K562 (cell line): ENCODE results near the gene CHN2. TPM values are rescaled to one million over a fixed set of nuclear protein-coding genes. Genes with fewer than 3 reads are reported as not detected.
A peak's percentile ranks its signal among the peaks of the same experiment; 100 is the strongest.

Experiments
- ATAC-seq: fragments of 200-7000 bp; cut with Tn5 transposase; 3 replicates; pipeline ENCODE4 v1.9.1; 2020; ENCODE audit warnings: moderate library complexity
- BruUV-seq: library from RNA; stranded (reverse); fragments of 400-500 nt; replicated peaks from 2 replicates; lab custom pipeline; 2021; lab: Mats Ljungman, UMichigan
- CTCF ChIA-PET: fragments of 300-600 bp; formaldehyde crosslinking; extraction: SDS; loops from one replicate; lab custom pipeline; 2021; ENCODE audit warnings: low intra/inter-chr PET ratio; lab: Yijun Ruan, JAX
- POLR2A ChIA-PET: fragments of 300-600, 350-650 bp; sonication (Branson Sonifier 250); formaldehyde crosslinking; extraction: SDS; loops from one replicate; lab custom pipeline; 2021; ENCODE audit warnings: antibody characterized with exemption, inconsistent platforms; lab: Yijun Ruan, JAX
- DNase-seq, 4 experiments: peaks; one replicate each; pipeline versions ENCODE4 v3.0.0 to v3.0.0-alpha.2; 2011 to 2018; ENCODE audit warnings: low spot score in 3 of 4, mixed read lengths in 3 of 4; ENCODE audit errors: extremely low read depth in 1 of 4
- FAIRE-seq: peaks from 2 replicates; lab custom pipeline; 2011; peaks lifted over from hg19 to GRCh38; lab: Jason Lieb, UNC
- H2AFZ ChIP-seq: 2 replicates; pipeline ENCODE4 v1.6.0; 2011; ENCODE audit warnings: low read depth, low read length, control low read depth, inconsistent platforms
- H3K27ac ChIP-seq: fragments of 200-600 bp; 3 replicates; pipeline ENCODE4 v1.8.0; 2011; ENCODE audit warnings: low read depth, mild to moderate bottlenecking, control low read depth, inconsistent platforms, low read length, moderate library complexity, mixed read lengths; ENCODE audit errors: extremely low read depth
- H3K27me3 ChIP-seq, 2 experiments: fragments of 300-600 bp in 1 of 2; 2 replicates in 1 of 2; 3 replicates in 1 of 2; pipeline versions ENCODE4 v1.6.0 to v1.8.0; 2011; ENCODE audit warnings: inconsistent platforms in 2 of 2, low read length in 2 of 2, mild to moderate bottlenecking in 1 of 2, mixed read lengths in 1 of 2, moderate library complexity in 1 of 2; ENCODE audit not compliant: control insufficient read depth in 2 of 2, insufficient read depth in 2 of 2
- H3K36me3 ChIP-seq: fragments of 300-600 bp; 3 replicates; pipeline ENCODE4 v1.8.0; 2011; ENCODE audit warnings: mild to moderate bottlenecking, low read length, inconsistent platforms; ENCODE audit not compliant: control insufficient read depth, insufficient read depth
- H3K4me1 ChIP-seq, 2 experiments: fragments of 200-600 bp in 1 of 2; replicated peaks in 1 of 2; 2 replicates in 1 of 2; 3 replicates in 1 of 2; pipeline versions ENCODE4 v1.5.1 to v1.8.0; 2011; ENCODE audit warnings: inconsistent platforms in 2 of 2, low read length in 2 of 2, mild to moderate bottlenecking in 1 of 2, mixed read lengths in 1 of 2, moderate library complexity in 1 of 2; ENCODE audit not compliant: control insufficient read depth in 2 of 2, insufficient read depth in 2 of 2
- H3K4me2 ChIP-seq: 2 replicates; pipeline ENCODE4 v1.6.1; 2011; ENCODE audit warnings: low read length, control low read depth, inconsistent platforms, mixed read lengths; ENCODE audit not compliant: insufficient read depth
- H3K4me3 ChIP-seq: fragments of 200-600 bp; sonication (generic), shearing (Covaris generic); 2 replicates; pipeline ENCODE4 v1.5.1; 2016; ENCODE audit warnings: control low read depth, inconsistent platforms
- H3K79me2 ChIP-seq: fragments of 200-600 bp; 3 replicates; pipeline ENCODE4 v1.8.0; 2011; ENCODE audit warnings: low read length, inconsistent platforms; ENCODE audit not compliant: control insufficient read depth, insufficient read depth
- H3K9ac ChIP-seq, 2 experiments: 2 replicates each; pipeline versions ENCODE4 v1.6.0 to v1.6.1; 2011; ENCODE audit warnings: low read depth in 2 of 2, low read length in 2 of 2, control low read depth in 1 of 2, inconsistent platforms in 1 of 2, mild to moderate bottlenecking in 1 of 2, mixed read lengths in 1 of 2; ENCODE audit not compliant: insufficient read depth in 1 of 2
- H3K9me1 ChIP-seq: one replicate; pipeline ENCODE4 v1.6.0; 2011; ENCODE audit warnings: inconsistent platforms, mild to moderate bottlenecking, low read length, moderate library complexity; ENCODE audit not compliant: control insufficient read depth, insufficient read depth
- H3K9me3 ChIP-seq: replicated peaks from 2 replicates; pipeline ENCODE4 v1.5.1; 2011; ENCODE audit warnings: low read depth, low read length, inconsistent platforms; ENCODE audit not compliant: control insufficient read depth, insufficient read depth
- H4K20me1 ChIP-seq: replicated peaks from 2 replicates; pipeline ENCODE4 v1.6.1; 2011; ENCODE audit warnings: low read length, inconsistent platforms, mixed read lengths; ENCODE audit not compliant: control insufficient read depth, insufficient read depth
- ESRRA ChIP-seq: fragments of 450-650 bp; IDR thresholded peaks from 2 replicates; pipeline ENCODE4 v1.6.1; 2014; ENCODE audit warnings: low read depth, mild to moderate bottlenecking, moderate library complexity, borderline replicate concordance
- EZH2 ChIP-seq: IDR thresholded peaks from 2 replicates; pipeline ENCODE4 v1.6.1; 2012; ENCODE audit warnings: low read depth, mild to moderate bottlenecking, inconsistent platforms, low read length, borderline replicate concordance
- SPI1 ChIP-seq: IDR thresholded peaks from 2 replicates; pipeline ENCODE4 v1.6.1; 2011; ENCODE audit warnings: low read depth, low read length, control low read depth, borderline replicate concordance
- TCF3 ChIP-seq: sonication (generic); formaldehyde crosslinking; IDR thresholded peaks from 2 replicates; pipeline ENCODE4 v1.4.0; 2020; ENCODE audit warnings: mild to moderate bottlenecking, missing genetic modification reagents
- ZNF121 ChIP-seq: sonication (generic); formaldehyde crosslinking; conservative IDR thresholded peaks from 2 replicates; pipeline ENCODE4 v1.8.0; 2022; ENCODE audit warnings: missing genetic modification reagents
- ZNF766 ChIP-seq: fragments of 200-800 bp; sonication (Bioruptor generic); conservative IDR thresholded peaks from 2 replicates; pipeline ENCODE4 v1.6.1; 2016; ENCODE audit warnings: missing genetic modification characterization, missing compliant biosample characterization
- WGBS: fragments of 100-300 bp; shearing (Covaris generic); methylation state at CpG from one replicate; pipeline ENCODE4 v1.1.6; 2016; ENCODE audit warnings: low coverage, mixed read lengths; ENCODE audit not compliant: insufficient coverage; ENCODE audit errors: missing lambda C conversion rate; 5-methylcytosine and 5-hydroxymethylcytosine counted together
- in situ Hi-C: fragments of 300-500 bp; cut with MboI; formaldehyde crosslinking; loops from 4 replicates; pipeline ENCODE4 v1.15.0; 2018; ENCODE audit warnings: inconsistent platforms, mixed read lengths
- intact Hi-C: fragments of 100-400 bp; cut with micrococcal nuclease; formaldehyde crosslinking; loops from 2 replicates; pipeline ENCODE4 v1.14.2; 2022
- polyA plus RNA-seq, 8 experiments: library from polyadenylated mRNA; depleted of rRNA in 4 of 8; stranded (reverse) in 5 of 8; unstranded in 3 of 8; fragments of >200 nt; fragmentation: Nextera tagmentation in 2 of 8; fragmentation: Illumina TruSeq in 1 of 8; extraction: Ambion mirVana in 2 of 8; extraction: Trizol in 1 of 8; gene quantifications; 2 replicates each; pipeline versions ENCODE4 v1.2.1 to v1.2.3, GENCODE V29; 2011 to 2014; ENCODE audit warnings: inconsistent platforms in 1 of 8, missing spikeins in 1 of 8
- total RNA-seq, 7 experiments: library from RNA; depleted of rRNA in 6 of 7; stranded (reverse); fragments of >200 nt in 6 of 7; fragmentation: Illumina TruSeq in 2 of 7; extraction: Trizol in 2 of 7; gene quantifications; 2 replicates each; pipeline versions ENCODE4 v1.2.1 to v1.2.3, GENCODE V29; 2011 to 2021; ENCODE audit warnings: low replicate concordance in 1 of 7
- TF ChIP-seq, protein P1 (sequence below): sonication (generic); formaldehyde crosslinking; IDR thresholded peaks from 2 replicates; pipeline ENCODE4 v1.9.0; 2022; ENCODE audit warnings: mild to moderate bottlenecking, missing genetic modification reagents
- TF ChIP-seq, protein P2 (sequence below): fragments of 250-450 bp; sonication (Bioruptor Pico); IDR thresholded peaks from 2 replicates; pipeline ENCODE4 v1.5.0; 2021; ENCODE audit warnings: mild to moderate bottlenecking, borderline replicate concordance
- TF ChIP-seq, protein P3 (sequence below), 2 experiments: fragments of 250-450 bp in 1 of 2; fragments of 450-650 bp in 1 of 2; sonication (Bioruptor Pico) in 1 of 2; IDR thresholded peaks; 2 replicates each; pipeline versions ENCODE4 v1.6.1 to v1.8.0; 2016 to 2021; ENCODE audit warnings: mild to moderate bottlenecking in 2 of 2, moderate library complexity in 2 of 2, missing compliant biosample characterization in 1 of 2, missing genetic modification characterization in 1 of 2

CHN2 gene
- total and polyA plus RNA-seq, 9 of the 15 experiments (the other 6 are each of a cell fraction or from before 2014, with no cell fraction given) = 0.12 to 2.1 (median 0.31) TPM; not detected in 1

DNA sequence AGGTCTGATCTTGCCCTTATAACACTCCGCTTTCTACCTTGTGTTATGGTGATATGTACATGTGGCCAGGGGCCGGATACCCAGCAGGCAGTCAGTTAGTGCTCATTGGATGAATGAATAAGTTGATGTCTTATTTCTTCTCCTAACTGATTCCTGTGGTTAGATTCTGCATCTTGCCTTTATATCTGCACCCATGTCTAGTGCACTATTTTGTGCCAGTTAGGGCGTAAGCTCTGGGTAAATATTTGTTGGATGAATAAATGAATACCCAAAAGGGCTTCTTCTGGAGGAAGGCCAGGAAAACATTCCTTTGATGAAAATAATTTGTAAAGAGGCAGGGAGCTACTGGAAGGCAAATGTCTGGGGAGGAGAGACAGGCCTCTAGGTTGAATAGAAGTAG is 148.2 kb downstream of the CHN2 start:
- H3K4me2 ChIP-seq = no peak overlapping the region
- no peak overlapping the region for H3K9ac ChIP-seq
- H3K27ac ChIP-seq = no peak overlapping the region
- H3K4me3 ChIP-seq = no peak overlapping the region
- WGBS = 6% methylated on average over 3 of the region's 3 CpGs
- in situ Hi-C loops = no loop called here
- FAIRE-seq (no peak), DNase-seq (no peak), ATAC-seq (no peak)
- POLR2A ChIA-PET = no interaction called here
- no peaks in the 10 kb centered on the region for H4K20me1 ChIP-seq
- H3K9me1 ChIP-seq = no peaks in the 10 kb centered on the region
- intact Hi-C loops = no loop called here
- no peaks in the 10 kb centered on the region for H3K9me3 ChIP-seq
- H3K36me3 ChIP-seq = no peaks in the 10 kb centered on the region
- no peaks in the 10 kb centered on the region for H3K4me1 ChIP-seq
- no peaks in the 10 kb centered on the region for H3K79me2 ChIP-seq
- CTCF ChIA-PET = no interaction called here
- H2AFZ ChIP-seq = no peak overlapping the region
- TF ChIP-seq ZNF121 (CRISPR knock-in tag) = no peak
- no peaks in the 10 kb centered on the region; a peak in 1 of 5 replicates for H3K27me3 ChIP-seq
- BruUV-seq = no TSS peak

DNA sequence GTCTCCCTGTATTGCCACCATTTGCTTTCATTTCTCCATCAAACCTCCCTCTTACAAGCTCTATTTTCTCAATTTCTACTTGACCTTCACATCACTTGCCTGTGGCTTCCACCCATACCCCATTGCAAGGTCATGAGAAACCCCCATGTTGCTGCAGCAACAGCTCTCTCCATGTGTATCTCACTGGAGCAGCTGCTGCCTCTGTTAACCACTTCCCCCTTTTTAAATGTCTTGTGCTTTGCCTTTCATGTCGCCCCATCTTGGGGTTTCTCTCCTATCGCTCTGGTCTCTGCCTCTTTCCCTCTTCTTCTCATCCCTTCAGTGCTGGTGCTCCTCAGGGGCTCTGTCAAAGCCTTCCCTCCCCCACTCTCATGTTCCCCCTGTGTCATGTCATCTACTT is 148.8 kb downstream of the CHN2 start:
- no peak overlapping the region for H3K4me2 ChIP-seq
- H3K9me3 ChIP-seq = no peaks in the 10 kb centered on the region
- intact Hi-C loops = no loop called here
- H4K20me1 ChIP-seq = no peaks in the 10 kb centered on the region
- no peaks in the 10 kb centered on the region for H3K9me1 ChIP-seq
- no peaks in the 10 kb centered on the region; a peak in 1 of 5 replicates for H3K27me3 ChIP-seq
- H3K4me3 ChIP-seq = no peak overlapping the region
- ChIA-PET CTCF (no interaction called here), POLR2A (interaction anchor here (0.6 kb wide), 1 partner anchor 642 kb away, joined by 3 read pairs; no protein-coding TSS in a partner anchor)
- H3K36me3 ChIP-seq = no peaks in the 10 kb centered on the region
- ATAC-seq (no peak), DNase-seq (no peak), FAIRE-seq (no peak)
- H3K4me1 ChIP-seq = no peaks in the 10 kb centered on the region
- no peaks in the 10 kb centered on the region for H3K79me2 ChIP-seq
- H3K9ac ChIP-seq = no peak overlapping the region
- H2AFZ ChIP-seq = no peak overlapping the region
- WGBS = 0% methylated on average over 2 of the region's 2 CpGs
- in situ Hi-C loops = no loop called here
- H3K27ac ChIP-seq = no peak overlapping the region
- BruUV-seq = no TSS peak
- TF ChIP-seq SPI1 (peak; percentile 80), TCF3 (CRISPR knock-in tag) (peak; percentile 81), ESRRA (0 out of 2 replicates have a peak, but pooled peaks have one; percentile 31), ZNF766 (CRISPR knock-in tag) (0 out of 2 replicates have a peak, but pooled peaks have one; percentile 41), EZH2 (no peak)
- TF ChIP-seq, protein P1, sequence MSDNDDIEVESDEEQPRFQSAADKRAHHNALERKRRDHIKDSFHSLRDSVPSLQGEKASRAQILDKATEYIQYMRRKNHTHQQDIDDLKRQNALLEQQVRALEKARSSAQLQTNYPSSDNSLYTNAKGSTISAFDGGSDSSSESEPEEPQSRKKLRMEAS (CRISPR knock-in tag) = peak; percentile 36; the same call in 1 of the 2 replicates
- TF ChIP-seq, protein P2, sequence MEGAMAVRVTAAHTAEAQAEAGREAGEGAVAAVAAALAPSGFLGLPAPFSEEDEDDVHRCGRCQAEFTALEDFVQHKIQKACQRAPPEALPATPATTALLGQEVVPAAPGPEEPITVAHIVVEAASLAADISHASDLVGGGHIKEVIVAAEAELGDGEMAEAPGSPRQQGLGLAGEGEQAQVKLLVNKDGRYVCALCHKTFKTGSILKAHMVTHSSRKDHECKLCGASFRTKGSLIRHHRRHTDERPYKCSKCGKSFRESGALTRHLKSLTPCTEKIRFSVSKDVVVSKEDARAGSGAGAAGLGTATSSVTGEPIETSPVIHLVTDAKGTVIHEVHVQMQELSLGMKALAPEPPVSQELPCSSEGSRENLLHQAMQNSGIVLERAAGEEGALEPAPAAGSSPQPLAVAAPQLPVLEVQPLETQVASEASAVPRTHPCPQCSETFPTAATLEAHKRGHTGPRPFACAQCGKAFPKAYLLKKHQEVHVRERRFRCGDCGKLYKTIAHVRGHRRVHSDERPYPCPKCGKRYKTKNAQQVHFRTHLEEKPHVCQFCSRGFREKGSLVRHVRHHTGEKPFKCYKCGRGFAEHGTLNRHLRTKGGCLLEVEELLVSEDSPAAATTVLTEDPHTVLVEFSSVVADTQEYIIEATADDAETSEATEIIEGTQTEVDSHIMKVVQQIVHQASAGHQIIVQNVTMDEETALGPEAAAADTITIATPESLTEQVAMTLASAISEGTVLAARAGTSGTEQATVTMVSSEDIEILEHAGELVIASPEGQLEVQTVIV (CRISPR knock-in tag) = no peak
- TF ChIP-seq, protein P3, sequence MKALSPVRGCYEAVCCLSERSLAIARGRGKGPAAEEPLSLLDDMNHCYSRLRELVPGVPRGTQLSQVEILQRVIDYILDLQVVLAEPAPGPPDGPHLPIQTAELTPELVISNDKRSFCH (CRISPR knock-in tag; IDR thresholded peaks at IDR 0.05) = no peak
- TF ChIP-seq, protein P3 (tag; IDR thresholded peaks at IDR 0.05) = peak; percentile 58; the same call in 1 of the 2 replicates
